Measurements from ENCODE around the gene GNAL.
A peak's percentile ranks its signal among the peaks of the same experiment; 100 is the strongest.

Gene GNAL

DNA sequence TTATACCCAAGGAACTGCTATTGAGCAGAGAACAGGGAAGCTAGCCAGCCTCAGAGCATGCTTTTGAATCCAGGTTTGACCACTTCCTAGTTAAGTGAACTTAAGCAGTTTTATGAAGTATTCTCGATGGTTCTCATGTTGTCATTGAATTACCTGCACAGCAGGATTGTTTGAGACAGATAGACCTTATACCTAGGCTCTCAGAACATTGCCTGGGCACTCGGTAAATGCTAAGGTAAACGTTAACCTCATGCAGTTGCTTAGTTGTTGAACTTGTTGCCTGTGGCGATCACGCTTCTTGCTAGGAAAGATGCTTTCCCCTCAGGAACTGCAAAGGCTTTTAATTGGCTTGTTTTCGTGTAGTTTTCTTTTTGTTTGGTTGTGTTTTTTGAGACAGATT, 128.2 kb downstream of the GNAL start:
- no peak for DNase-seq

DNA sequence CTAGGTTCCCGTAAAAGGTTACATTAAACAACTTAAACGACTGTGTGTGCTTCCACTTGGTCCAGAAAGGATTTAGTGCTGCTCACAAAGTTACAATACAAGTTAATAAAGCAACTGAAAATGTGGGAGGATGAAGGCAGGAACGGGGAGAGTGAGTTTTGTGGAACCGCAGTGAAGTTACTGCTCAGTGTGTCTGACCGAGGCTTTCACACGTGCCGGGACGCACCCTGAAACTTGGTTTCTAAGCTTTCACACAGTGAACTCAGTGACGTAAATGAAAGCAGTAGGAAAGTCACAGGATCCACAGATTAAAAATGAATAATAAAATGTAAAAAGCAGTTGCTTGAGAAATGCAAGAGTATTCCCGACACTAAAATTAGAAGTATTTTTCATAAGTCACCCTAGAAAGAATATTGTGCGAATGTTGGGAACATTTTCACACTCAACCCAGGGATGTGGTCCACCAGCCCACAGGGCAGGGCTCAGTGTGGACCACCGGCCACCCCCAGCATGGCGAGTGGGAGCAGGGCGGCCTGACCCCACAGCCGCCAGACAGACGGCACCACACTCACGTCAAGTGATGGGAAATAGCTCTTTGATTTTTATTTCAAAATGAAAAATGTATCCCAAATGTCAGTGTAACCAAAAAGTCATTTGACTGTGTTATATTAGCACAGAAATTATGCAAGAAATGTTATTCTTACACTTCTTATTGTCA, 129.6 kb downstream of the GNAL start:
- DNase-seq, result no peak

DNA sequence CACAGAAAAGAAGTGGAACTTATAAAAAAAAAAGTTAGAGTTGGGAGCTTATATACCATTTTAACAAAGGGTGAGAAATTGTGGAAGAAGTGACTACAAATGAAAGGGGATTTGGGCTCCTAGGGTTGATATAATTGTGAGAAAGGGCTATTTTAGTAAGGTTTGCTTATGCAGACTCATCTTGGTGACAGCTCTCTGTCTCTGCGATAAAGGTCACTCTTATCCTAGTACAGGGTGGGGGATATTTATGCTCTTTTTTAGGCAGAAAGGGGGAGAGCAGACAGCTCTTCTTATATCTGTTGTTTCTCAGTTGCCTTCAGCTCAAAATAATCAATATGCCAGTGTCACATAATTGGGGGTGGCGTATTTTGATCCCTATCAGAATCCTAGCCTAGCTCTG, 130.9 kb downstream of the GNAL start:
- DNase-seq, result no peak

DNA sequence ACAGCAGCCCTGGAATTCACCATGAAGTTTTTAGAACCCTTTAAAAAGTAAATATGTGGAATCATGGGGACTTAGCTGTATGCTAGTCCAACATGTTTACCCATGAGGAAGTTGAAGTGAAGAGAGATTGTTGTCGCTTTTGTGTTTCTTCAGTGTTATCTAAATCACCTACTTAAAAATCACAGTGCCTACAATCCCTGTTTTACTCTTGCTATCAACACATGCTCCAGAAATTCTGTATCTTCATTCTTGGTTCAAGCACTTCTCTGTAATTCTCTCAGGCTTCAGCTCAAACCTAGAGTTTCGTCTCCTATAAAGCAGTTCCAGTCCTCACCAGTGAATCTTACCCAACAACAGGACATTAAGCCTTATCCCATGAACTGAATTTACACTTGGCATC, 131.6 kb downstream of the GNAL start:
- DNase-seq, result no peak

DNA sequence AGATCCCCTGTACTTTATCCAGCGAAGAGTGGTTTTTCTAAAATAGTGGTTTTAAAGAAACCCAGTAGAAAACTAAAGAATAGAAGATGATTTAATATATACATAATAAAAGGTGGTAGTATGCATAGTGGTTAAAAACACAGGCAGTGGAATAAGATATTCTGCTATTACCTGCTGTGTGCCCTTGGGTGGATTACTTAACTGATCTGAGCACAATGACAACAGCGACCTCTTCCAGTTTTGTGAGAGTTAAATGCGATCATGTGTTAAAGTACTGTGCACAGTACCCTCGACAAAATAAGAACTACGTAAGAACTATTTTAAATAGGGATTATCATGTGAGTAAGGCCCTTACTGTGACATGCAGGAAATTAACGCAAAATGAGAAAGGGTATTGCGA, 132.1 kb downstream of the GNAL start:
- no peak for DNase-seq

DNA sequence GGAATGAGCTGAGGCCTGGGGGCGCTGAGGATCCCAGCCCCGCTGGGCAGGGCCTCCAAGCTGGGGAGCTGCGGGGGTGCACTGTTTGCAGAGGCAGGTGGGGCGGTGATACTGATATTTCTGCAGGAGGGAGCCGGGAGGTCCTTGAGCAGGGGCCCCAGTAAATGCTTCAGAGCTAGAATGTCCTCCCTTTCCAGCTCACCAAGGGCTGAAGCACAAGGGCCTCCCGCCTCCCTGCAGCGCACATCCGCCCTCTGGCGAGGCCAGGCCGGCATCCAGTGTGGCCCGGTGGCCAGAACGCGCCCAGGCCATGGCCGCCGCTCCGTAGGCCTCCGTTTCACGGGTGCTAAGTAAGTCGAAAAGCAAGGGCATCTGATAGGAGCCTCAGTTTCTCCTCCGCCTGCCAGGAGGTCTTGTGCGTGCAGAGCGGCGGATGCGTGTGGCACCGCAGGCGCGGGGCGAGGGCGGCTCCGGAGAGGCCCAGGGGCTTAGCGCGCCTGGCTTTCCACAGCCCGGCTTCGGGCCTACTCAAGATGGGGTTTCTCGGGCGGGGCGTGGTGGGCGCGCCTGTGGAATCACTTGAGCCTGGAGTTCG, 132.7 kb downstream of the GNAL start:
- DNase-seq, result no peak

DNA sequence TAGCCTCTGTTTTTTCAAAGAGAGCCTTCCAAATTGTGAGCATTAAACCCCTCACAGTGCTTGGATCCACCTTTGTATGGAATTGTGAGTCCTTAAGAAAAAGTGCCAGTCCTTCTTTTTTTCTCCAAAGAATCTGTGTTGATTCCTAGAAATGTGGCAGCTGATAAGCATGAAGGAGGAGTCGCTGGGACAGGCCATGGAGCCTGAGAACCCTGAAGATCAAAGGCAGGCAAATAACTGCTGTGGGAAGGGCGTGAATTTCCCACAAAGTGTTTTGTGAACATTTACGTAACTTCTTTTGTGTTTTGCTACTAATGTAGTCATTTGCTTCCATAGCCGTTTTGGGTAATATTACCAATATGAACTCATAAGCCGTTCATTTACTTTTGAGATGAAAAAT, 134.5 kb downstream of the GNAL start:
- DNase-seq, result no peak

DNA sequence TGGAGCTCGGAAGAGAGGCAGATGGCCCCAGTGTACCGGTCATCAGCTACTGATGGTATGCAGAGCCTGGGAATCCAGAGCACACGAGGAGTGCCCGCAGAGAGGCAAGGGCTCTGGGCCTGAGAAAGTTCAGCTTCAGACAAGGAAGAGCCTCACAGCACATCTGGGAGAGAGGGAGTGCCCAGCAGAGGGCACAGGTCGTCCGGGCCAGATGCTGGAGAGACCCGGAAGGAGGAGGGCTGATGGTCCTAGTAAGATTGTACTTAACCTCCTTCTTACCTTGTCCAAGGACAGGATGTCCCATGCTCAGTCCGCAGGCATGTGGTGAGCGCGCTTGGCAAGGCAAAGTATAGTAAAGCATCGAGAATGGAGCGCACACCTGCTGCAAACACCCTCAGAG, 137.8 kb downstream of the GNAL start:
- no peak for DNase-seq

DNA sequence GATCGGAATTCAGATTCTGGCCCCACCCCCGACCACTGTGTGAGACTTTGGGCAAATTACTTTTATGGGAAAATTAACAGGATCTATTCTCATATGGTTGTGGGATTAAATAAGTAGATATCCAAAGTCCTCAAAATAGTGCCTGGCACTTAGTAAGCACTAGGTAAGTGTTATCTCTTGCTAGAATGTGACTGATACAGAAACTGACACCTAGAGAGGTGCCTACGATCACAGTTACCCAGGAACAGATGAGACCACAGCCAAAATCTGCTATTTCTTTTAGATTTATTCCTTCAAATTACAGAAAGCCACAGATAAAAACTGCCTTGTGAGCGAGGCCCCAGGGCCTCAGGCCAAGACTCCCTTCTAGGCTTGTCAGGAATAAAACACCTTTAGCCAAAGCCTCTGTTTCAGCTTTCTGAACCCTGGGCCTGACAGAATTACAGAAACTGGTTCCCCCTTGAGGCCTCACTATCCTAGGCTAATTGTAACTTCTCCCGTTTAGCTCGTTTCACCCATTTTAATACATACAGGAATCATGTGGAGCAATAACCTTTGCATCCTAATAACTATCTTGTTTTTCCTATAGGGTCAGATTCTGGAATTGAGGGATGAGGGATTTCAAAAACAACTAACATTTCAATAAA, 139.8 kb downstream of the GNAL start:
- no peak for DNase-seq

DNA sequence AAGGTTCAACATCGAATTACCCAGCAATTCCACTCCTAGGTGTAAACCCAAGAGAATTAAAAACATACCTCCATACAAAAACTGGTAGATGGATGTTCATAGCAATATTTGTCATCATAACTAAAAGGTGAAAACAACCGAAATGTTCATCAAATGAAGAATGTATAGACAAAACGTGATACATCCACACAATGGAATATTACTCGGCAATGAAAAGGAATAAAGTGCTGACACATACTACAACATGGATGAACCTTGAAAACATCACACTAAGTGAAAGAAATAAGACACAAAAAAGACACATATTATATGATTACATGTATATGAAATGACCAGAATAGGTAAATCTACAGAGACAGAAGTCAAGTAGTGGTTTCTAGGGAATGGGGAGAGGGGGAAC, 141.5 kb downstream of the GNAL start:
- DNase-seq, result no peak

DNA sequence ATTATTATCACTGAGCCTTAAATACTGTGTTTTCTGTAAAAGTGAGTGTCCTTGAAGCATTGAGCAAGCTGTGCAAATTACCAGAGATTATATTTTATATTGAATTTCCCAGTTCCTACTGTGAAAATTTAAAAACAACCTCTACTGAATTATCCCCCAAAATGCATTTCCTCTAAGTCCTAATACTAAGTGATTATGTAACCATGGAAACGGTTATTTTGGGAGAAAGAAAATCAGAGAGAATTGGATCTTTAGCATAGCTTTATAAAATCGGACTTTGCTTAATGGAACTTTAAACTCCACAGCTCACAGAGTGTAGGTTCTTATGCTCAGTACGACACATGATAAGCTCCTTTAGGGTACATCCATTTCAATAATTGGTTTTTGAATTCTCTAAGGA, 142.9 kb downstream of the GNAL start:
- no peak for DNase-seq

DNA sequence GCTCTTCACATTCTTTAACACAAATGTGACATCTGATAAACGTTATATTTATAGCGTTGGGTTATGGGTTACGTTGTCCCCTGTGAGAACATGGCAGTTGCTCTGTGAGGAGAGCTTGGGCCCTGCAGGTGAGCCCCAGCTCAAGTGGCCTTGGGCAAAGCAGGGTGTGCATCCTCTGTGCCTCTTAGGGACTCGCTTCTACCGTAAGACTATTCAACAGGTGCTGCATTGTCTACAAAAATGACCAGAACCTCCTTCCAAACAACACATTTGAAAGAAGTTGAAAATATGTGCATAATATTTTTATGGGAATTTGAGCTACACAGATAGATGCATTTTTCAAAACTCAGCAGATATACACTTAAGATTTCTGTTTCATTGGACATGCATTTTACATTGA, 145.7 kb downstream of the GNAL start:
- DNase-seq, result no peak

DNA sequence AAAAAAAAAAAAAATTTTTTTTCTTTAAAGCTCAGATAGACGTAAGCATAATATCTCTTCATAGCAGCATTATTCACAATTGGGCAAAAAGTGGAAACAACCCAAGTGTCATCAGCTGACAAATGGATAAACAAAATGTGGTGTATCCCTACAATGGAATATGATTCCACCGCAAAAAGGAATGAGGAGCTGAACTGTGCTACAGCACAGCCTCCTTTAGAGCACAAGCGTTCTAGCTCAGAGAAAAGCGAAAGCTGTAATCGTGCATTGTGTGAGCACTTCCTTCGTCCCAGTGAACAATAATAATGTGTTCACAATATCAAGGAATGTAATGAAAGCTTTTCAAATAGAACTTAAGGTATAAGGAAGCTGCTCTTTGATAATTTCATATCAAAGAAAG, 150.5 kb downstream of the GNAL start:
- DNase-seq, result no peak

DNA sequence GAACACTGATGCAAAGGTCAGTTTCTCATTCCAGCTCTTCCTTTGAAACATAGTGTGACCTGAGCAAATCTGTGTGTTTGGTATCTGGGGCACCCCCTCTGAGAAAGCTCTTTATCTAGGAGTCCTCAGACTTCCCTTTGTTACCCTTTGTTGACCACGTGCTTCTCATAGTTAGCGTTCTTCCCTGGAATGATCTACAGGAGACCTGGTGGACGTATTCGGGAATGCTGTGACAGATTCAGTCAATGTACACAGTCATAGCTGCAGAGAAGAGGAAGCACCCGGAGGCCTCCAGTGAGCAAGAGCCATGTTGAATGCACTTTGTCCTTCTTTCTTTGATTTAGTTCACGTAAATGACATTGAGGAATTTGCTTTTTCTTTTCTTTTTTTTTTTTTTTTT, 151.4 kb downstream of the GNAL start:
- DNase-seq, result no peak

DNA sequence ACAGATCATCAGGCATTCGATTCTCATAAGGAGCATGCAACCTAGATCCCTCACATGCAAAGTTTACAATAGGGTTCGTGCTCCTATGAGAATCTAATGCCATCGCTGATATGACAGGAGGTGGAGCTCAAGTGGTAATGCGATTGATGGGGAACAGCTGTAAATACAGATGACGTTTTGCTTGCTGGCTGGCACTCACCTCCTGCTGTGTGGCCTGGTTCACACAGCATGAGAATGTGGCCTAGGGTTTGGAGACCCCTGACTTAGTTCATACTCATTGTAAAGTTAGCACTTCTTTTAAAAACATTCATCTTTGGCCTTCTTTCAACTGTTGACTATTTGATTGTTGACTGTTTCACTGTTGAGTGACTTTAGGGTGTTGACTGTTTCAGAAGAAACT, 153.5 kb downstream of the GNAL start:
- DNase-seq, result no peak

DNA sequence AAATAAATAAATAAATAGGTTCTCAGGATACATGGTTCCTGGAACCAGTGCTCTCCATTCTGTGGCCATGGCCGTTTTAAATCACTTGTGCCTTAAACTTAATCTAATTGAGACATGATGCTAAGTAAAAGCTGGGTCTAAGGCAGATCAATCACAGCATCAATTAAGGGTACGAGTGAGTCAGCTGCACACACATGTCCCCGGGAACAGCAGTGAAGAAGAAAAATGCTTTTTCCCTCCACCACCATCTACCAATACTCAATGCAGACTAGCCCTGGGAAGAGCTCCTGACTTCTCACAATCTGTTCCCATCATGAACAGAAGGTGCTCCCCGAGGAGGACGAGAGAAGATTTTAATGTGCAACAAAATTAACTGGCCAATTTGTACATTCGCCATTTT, 155.4 kb downstream of the GNAL start:
- DNase-seq, result no peak

DNA sequence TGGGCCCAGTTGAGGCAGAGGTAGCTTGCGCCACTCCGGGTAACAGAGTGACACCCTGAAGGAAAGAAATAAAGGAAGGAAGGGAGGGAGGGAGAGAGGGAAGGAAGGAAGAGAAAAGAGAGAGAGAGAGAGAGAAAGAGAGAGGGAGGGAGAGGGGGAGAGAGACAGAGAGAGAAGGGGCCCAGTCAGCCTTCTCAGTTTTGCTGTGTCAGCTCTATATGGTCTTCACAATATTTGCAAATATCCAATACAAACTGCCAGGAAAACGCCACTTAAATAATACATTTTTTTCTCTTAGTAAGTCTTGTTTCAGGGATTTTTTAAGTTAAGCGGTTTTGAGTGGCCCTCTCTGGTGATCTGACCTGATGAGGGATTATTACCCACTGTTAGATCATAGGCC, 156.6 kb downstream of the GNAL start:
- no peak for DNase-seq

DNA sequence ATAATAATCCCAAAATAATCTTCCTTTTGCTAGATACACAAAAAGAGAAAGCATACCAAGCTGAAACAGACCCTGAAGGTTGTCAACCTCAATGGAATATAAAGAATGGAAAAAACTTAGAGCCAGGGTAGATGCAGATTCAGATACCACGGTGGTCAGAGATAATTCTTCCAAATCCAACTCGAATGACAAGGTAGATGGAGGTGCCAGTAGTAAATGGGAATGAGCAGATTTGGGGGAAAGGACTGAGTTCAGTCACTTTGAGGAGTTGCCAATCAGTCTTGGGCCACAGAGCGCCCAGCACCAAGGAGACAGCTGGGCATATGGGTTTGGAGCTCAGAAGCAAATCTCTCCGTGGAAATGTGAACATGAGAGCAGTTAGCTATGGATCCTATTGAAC, 158.7 kb downstream of the GNAL start:
- DNase-seq, result no peak

DNA sequence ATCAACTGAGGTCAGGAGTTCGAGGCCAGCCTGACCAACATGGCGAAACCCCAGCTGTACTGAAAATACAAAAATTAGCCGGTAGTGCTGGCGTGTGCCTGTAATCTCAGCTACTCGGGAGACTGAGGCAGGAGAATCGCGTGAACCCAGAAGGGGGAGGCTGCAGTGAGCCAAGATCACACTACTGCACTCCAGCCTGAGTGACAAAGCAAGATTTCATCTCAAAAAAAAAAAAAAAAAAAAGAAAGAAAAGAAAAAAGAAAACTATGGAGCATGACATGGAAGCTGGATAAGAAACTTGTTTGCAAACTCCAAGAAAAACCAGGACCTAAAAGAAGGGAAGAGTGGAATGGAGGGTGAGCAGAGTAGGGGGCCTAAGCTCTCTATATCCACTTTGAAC, 160.2 kb downstream of the GNAL start:
- no peak for DNase-seq

DNA sequence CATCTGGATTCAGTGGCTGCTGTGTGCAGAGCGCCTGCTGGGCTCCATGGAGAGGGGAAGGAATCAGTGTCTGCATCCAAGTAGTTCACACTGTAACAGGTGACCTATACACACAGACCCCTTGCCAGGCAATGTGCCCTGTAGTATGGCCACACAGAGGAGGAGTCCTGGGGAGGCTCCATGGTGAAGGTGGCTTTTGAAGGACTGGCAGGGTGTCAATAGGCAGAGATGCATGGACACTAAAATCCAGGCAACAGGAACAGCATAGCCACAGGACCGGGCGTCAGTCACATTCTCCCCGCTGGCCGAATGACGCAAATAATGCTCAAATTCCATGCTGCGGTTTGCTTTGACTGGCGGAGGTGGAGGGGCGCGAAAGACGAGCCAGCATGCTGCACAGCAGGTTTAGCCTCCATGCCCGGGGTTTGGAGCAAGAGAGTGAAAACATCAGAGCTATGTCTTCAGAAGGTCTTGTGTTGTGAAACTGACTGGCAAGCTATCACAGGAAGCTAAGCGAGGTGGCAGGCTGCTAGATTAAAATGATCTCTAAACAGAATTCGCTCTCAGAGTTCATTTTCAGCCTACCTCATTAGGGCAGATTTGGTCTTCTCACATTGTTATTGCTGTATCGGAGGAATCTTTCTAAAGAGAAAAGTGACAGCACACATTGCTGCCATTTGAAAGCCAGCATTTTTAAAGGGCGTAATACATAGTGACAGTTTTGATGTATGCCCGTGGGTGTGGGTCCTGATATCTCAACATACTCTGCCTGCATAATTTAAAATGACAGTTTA, 161.0 kb downstream of the GNAL start:
- peak; percentile 54 for DNase-seq

DNA sequence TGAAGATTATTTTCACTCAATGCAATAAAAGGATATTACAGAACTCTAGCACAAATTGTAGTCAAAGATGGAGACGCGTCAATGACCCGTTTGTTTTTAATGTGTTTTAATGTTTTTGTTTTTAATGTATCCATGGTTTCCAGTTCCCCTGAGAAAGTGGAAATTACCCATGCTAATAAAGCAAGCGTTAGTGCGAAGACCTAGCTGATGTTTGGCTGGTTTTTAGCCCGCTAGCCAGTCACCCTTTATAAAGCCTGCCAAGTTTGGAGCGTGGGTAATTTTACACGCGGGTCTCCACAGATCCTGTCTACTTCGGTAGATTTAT, 161.7 kb downstream of the GNAL start:
- DNase-seq, result no peak

DNA sequence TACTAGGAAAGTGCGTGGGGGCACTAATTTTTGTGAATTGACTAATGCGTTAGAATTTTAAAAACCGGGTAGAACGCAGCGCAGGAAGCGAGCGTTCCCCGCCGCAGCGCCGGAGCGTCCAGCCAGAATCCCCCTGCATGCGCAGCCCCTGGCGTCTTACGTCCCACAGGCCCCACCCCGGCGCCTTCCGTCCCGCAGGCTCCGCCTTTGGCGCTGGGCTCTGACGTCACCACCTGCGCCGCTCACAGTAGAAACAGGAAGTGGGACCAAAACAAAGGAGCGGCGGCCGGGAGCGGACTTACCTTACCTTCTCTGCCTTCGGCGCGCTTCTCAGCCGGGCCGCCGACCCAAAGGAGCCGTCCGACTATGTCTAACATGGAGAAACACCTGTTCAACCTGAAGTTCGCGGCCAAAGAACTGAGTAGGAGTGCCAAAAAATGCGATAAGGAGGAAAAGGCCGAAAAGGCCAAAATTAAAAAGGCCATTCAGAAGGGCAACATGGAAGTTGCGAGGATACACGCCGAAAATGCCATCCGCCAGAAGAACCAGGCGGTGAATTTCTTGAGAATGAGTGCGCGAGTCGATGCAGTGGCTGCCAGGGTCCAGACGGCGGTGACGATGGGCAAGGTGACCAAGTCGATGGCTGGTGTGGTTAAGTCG, 162.2 kb downstream of the GNAL start, which contains the start of gene CHMP1B:
Gene CHMP1B, plus strand, starts transcription at position 268 of the 660 bp plus-strand sequence. Its CDS starts 99 bp downstream, at position 367.
- DNase-seq, result peak; percentile 94

DNA sequence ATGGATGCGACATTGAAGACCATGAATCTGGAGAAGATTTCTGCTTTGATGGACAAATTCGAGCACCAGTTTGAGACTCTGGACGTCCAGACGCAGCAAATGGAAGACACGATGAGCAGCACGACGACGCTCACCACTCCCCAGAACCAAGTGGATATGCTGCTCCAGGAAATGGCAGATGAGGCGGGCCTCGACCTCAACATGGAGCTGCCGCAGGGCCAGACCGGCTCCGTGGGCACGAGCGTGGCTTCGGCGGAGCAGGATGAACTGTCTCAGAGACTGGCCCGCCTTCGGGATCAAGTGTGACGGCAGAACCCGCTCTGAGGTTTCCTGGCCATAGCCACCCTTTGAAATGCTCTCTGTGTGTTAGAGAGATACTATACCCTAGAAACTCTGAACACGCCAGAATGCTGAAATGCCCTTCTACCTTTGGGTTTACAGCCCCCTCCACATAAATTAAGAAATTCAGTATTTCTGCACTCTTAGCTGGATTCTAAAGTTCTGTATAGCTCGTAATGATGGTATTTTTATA, 162.8 kb downstream of the GNAL start:
- peak; percentile 23 for DNase-seq

Data from effector CD8-positive, alpha-beta T cell (primary cell).